HT1080 (cell line): ENCODE data around the gene POLR2E. TPM values are rescaled to one million over a fixed set of nuclear protein-coding genes. Genes with fewer than 3 reads are reported as not detected.

ENCODE experiments used
- DNase-seq: peaks from one replicate; pipeline ENCODE4 v3.0.0-alpha.2; 2015; ENCODE audit warnings: low read depth
- total RNA-seq: library from RNA; depleted of rRNA; stranded (reverse); fragments of >200 nt; shearing (Covaris generic); gene quantifications from 2 replicates; pipeline ENCODE4 v1.2.3, GENCODE V29; 2014

Gene POLR2E
- total RNA-seq, 1 experiment from 2014 or later = 271 TPM

- no peak for DNase-seq
These were observed 28.3 kb downstream of the POLR2E start, which contains the start of gene ARHGAP45 for GRCh38 chr19:1066748-1067340. Gene ARHGAP45, plus strand, starts transcription at chr19:1067167. Its CDS starts 239 bp downstream, at chr19:1067406.

- no peak for DNase-seq
These were observed 28.9 kb downstream of the POLR2E start for GRCh38 chr19:1066251-1066747.

GRCh38 chr19:1065606-1066109 is 29.5 kb downstream of the POLR2E start:
- peak; percentile 27 for DNase-seq

GRCh38 chr19:1064661-1065605 is 30.2 kb downstream of the POLR2E start:
- no peak for DNase-seq

- DNase-seq = no peak
These were observed 31.1 kb downstream of the POLR2E start for GRCh38 chr19:1063909-1064660.

GRCh38 chr19:1063030-1063908 is 31.9 kb downstream of the POLR2E start:
- DNase-seq = no peak

- no peak for DNase-seq
These were observed 32.7 kb downstream of the POLR2E start for GRCh38 chr19:1062387-1063029.

GRCh38 chr19:1061987-1062386 is 33.2 kb downstream of the POLR2E start:
- no peak for DNase-seq

GRCh38 chr19:1060689-1061088 is 34.5 kb downstream of the POLR2E start:
- no peak for DNase-seq

- DNase-seq = no peak
These were observed 37.1 kb downstream of the POLR2E start for GRCh38 chr19:1058112-1058511.

GRCh38 chr19:1057176-1057855 is 37.9 kb downstream of the POLR2E start:
- DNase-seq = peak; percentile 43

GRCh38 chr19:1055886-1056620 is 39.1 kb downstream of the POLR2E start:
- DNase-seq = no peak

GRCh38 chr19:1055028-1055425 is 40.1 kb downstream of the POLR2E start:
- DNase-seq = no peak

- no peak for DNase-seq
These were observed 40.8 kb downstream of the POLR2E start for GRCh38 chr19:1054102-1055027.

GRCh38 chr19:1053176-1054101 is 41.7 kb downstream of the POLR2E start:
- no peak for DNase-seq

GRCh38 chr19:1052349-1052975 is 42.7 kb downstream of the POLR2E start:
- no peak for DNase-seq
